Breast epithelium (tissue), 3 donors: Measurements from ENCODE around the gene DGKB.

Experiments used
- POLR2A ChIP-seq: fragments of 450-650 bp; IDR thresholded peaks from one replicate; pipeline ENCODE4 v1.6.1; 2016; ENCODE audit warnings: antibody characterized with exemption, mild to moderate bottlenecking, moderate library complexity
- POLR2AphosphoS5 ChIP-seq, 3 donors: sonication (generic); formaldehyde crosslinking; IDR thresholded peaks; one replicate each; pipeline ENCODE4 v1.6.1; 2017; ENCODE audit warnings: antibody characterized with exemption in 3 of 3
- TF ChIP-seq, protein P1 (sequence below), 3 donors: fragments of 450-650 bp; IDR thresholded peaks; one replicate each; pipeline ENCODE4 v1.5.1; 2016 to 2017; ENCODE audit warnings: antibody characterized with exemption in 3 of 3, mild to moderate bottlenecking in 3 of 3, moderate library complexity in 3 of 3

- TF ChIP-seq, protein P1, sequence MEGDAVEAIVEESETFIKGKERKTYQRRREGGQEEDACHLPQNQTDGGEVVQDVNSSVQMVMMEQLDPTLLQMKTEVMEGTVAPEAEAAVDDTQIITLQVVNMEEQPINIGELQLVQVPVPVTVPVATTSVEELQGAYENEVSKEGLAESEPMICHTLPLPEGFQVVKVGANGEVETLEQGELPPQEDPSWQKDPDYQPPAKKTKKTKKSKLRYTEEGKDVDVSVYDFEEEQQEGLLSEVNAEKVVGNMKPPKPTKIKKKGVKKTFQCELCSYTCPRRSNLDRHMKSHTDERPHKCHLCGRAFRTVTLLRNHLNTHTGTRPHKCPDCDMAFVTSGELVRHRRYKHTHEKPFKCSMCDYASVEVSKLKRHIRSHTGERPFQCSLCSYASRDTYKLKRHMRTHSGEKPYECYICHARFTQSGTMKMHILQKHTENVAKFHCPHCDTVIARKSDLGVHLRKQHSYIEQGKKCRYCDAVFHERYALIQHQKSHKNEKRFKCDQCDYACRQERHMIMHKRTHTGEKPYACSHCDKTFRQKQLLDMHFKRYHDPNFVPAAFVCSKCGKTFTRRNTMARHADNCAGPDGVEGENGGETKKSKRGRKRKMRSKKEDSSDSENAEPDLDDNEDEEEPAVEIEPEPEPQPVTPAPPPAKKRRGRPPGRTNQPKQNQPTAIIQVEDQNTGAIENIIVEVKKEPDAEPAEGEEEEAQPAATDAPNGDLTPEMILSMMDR (IDR thresholded peaks at IDR 0.05) = no peak
- TF ChIP-seq POLR2AphosphoS5 (IDR thresholded peaks at IDR 0.05) (no peak), POLR2A (no peak)
Observed at GRCh38 chr7:14868937-14869336, 33.6 kb downstream of the DGKB start.
